Measurements from ENCODE around the gene LRMDA. TPM values are rescaled to one million over a fixed set of nuclear protein-coding genes. Genes with fewer than 3 reads are reported as not detected.

LRMDA gene
- total and polyA plus RNA-seq, 4 donors: 12.1 to 40.8 (median 21.6) TPM

GRCh38 chr10:76285515-76285914, 854.1 kb downstream of the LRMDA start:
- Histone ChIP-seq H3K36me3 (ENCODE audit: control insufficient read depth in 4 of 4, insufficient read depth in 4 of 4, low read length in 4 of 4) (no peaks in the 10 kb centered on the region), H3K4me3 (no peak overlapping the region), H3K27me3 (ENCODE audit: control insufficient read depth in 3 of 3, insufficient read depth in 3 of 3, low read length in 2 of 3) (no peaks in the 10 kb centered on the region), H3K27ac (ENCODE audit: low read depth in 1 of 2, low read length in 1 of 2) (no peak overlapping the region), H3K4me1 (ENCODE audit: control insufficient read depth in 5 of 5, insufficient read depth in 5 of 5, low read length in 5 of 5) (peaks cover 0 to 24% (median 2%) of the 10 kb centered on the region in 5 donors), H3K9me3 (ENCODE audit: control insufficient read depth in 4 of 4, insufficient read depth in 3 of 4, low read length in 3 of 4) (peaks cover 0 to 3% (median 0%) of the 10 kb centered on the region in 4 donors), H3K9ac (ENCODE audit: insufficient read depth in 1 of 2, low read length in 2 of 2) (no peak overlapping the region)
- DNase-seq: no peak
- ATAC-seq (ENCODE audit: insufficient read depth, low FRiP score): no peak
- 94 to 100% methylated on average over 2 of the region's 2 CpGs for WGBS, 2 donors
- no peak for TF ChIP-seq CTCF (IDR thresholded peaks at IDR 0.05; ENCODE audit: control extremely low read depth, extremely low read depth)

GRCh38 chr10:76286536-76286935, 855.1 kb downstream of the LRMDA start:
- Histone ChIP-seq H3K27me3 (ENCODE audit: control insufficient read depth in 3 of 3, insufficient read depth in 3 of 3, low read length in 2 of 3) (no peaks in the 10 kb centered on the region), H3K4me1 (ENCODE audit: control insufficient read depth in 5 of 5, insufficient read depth in 5 of 5, low read length in 5 of 5) (peaks cover 0 to 20% (median 2%) of the 10 kb centered on the region in 5 donors), H3K9me3 (ENCODE audit: control insufficient read depth in 4 of 4, insufficient read depth in 3 of 4, low read length in 3 of 4) (peaks cover 0 to 3% (median 0%) of the 10 kb centered on the region in 4 donors), H3K4me3 (no peak overlapping the region), H3K36me3 (ENCODE audit: control insufficient read depth in 4 of 4, insufficient read depth in 4 of 4, low read length in 4 of 4) (no peaks in the 10 kb centered on the region), H3K27ac (ENCODE audit: low read depth in 1 of 2, low read length in 1 of 2) (no peak overlapping the region), H3K9ac (ENCODE audit: insufficient read depth in 1 of 2, low read length in 2 of 2) (no peak overlapping the region)
- DNase-seq (no peak), ATAC-seq (ENCODE audit: insufficient read depth, low FRiP score) (no peak)
- WGBS, 2 donors: 0% methylated on average over 1 of the region's 1 CpG
- TF ChIP-seq CTCF (IDR thresholded peaks at IDR 0.05; ENCODE audit: control extremely low read depth, extremely low read depth): no peak

GRCh38 chr10:76287856-76288255, 856.4 kb downstream of the LRMDA start:
- peak in 2 of 3 donors; percentile 50 to 76 for DNase-seq
- peaks cover 0 to 3% (median 0%) of the 10 kb centered on the region in 4 donors for H3K9me3 ChIP-seq (ENCODE audit: control insufficient read depth in 4 of 4, insufficient read depth in 3 of 4, low read length in 3 of 4)
- no peak for ATAC-seq (ENCODE audit: insufficient read depth, low FRiP score)
- peaks cover 0 to 8% (median 0%) of the 10 kb centered on the region in 5 donors for H3K4me1 ChIP-seq (ENCODE audit: control insufficient read depth in 5 of 5, insufficient read depth in 5 of 5, low read length in 5 of 5)
- no peak overlapping the region for H3K4me3 ChIP-seq
- no peaks in the 10 kb centered on the region for H3K27me3 ChIP-seq (ENCODE audit: control insufficient read depth in 3 of 3, insufficient read depth in 3 of 3, low read length in 2 of 3)
- no peak overlapping the region for H3K27ac ChIP-seq (ENCODE audit: low read depth in 1 of 2, low read length in 1 of 2)
- 82 to 89% methylated on average over 3 of the region's 3 CpGs for WGBS, 2 donors
- TF ChIP-seq CTCF (IDR thresholded peaks at IDR 0.05; ENCODE audit: control extremely low read depth, extremely low read depth): no peak
- H3K9ac ChIP-seq (ENCODE audit: insufficient read depth in 1 of 2, low read length in 2 of 2): no peak overlapping the region
- no peaks in the 10 kb centered on the region for H3K36me3 ChIP-seq (ENCODE audit: control insufficient read depth in 4 of 4, insufficient read depth in 4 of 4, low read length in 4 of 4)

GRCh38 chr10:76291175-76291574, 859.8 kb downstream of the LRMDA start:
- DNase-seq: no peak

More at GRCh38 chr10:76291175-76291574, 859.8 kb downstream of the LRMDA start:
- Histone ChIP-seq H3K27me3 (ENCODE audit: control insufficient read depth in 3 of 3, insufficient read depth in 3 of 3, low read length in 2 of 3) (no peaks in the 10 kb centered on the region), H3K9ac (ENCODE audit: insufficient read depth in 1 of 2, low read length in 2 of 2) (no peak overlapping the region), H3K4me3 (no peak overlapping the region), H3K36me3 (ENCODE audit: control insufficient read depth in 4 of 4, insufficient read depth in 4 of 4, low read length in 4 of 4) (no peaks in the 10 kb centered on the region), H3K9me3 (ENCODE audit: control insufficient read depth in 4 of 4, insufficient read depth in 3 of 4, low read length in 3 of 4) (peaks cover 0 to 3% (median 0%) of the 10 kb centered on the region in 4 donors), H3K4me1 (ENCODE audit: control insufficient read depth in 5 of 5, insufficient read depth in 5 of 5, low read length in 5 of 5) (peaks cover 0 to 6% (median 0%) of the 10 kb centered on the region in 5 donors), H3K27ac (ENCODE audit: low read depth in 1 of 2, low read length in 1 of 2) (no peak overlapping the region)
- no peak for TF ChIP-seq CTCF (IDR thresholded peaks at IDR 0.05; ENCODE audit: control extremely low read depth, extremely low read depth)
- ATAC-seq (ENCODE audit: insufficient read depth, low FRiP score): no peak

Data from lung (tissue), 12 donors.